ENCODE data around the gene SFTPA2.
"Not testable (repeated sequence)": the region's sequence is repeated elsewhere in the genome, so short reads cannot be mapped to it uniquely, and the experiment has no call there.

SFTPA2 gene

DNA sequence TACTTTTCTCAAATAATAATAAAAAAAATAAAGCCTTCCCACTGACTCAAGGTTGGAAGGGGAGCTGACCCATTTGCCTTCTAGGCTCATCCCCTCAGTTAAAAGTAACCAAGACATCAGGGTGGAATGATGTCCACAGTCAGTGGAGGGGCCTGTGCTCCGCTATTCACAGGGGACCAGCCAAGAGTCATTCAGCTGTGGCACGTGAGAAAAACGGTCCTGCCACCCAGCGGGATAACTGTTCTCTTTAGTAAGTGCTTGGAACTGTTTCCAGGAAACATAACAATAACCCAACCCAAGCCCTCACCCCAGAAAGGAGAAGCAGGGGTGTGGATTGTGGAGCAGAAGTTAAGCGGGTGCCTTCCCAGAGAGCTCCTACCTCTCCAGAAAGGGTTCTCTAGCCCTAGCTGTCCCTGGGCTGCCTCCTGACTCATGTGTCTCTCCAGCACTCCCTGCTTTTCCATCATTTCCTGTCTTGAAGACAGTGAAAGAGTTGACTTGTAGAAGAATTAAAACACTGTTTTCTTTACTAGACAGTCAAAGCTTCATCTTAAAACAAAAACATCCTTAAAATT lies 50.2 kb downstream of the SFTPA2 start:
- not testable (repeated sequence) for DNase-seq

DNA sequence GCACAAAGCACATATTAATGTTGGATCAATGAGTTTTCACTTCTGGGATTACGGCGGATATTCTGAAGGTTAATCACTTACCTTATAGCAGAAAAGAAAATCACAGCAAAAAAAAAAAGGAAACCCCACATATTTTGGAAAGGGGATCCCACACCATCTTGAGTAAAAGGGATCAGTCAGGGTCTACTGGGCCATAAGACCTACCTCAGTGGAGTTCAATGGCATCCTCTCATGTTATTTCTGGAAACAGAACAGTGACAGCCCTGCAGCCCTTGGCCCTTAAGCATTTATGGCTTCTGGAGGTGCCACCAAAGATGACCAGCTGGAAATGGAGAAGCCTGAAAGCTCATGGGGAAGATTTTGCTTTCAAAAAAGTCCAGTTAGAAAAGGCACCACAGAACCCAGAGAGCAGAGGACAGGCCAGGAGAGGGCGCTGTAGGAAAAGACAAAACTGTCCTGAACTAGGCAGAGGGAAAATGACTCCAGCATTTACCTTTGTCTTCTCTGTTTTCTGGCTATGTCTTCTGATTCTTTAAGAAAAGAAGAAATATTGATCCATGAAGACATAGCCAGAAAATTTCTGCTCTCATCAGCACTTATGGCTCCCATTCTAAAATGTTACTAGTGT lies 50.8 kb downstream of the SFTPA2 start:
- DNase-seq = not testable (repeated sequence)

- not testable (repeated sequence) for DNase-seq
Measured at GRCh38 chr10:79508245-79508644, 52.0 kb downstream of the SFTPA2 start.

GRCh38 chr10:79507440-79508167 lies 52.6 kb downstream of the SFTPA2 start:
- DNase-seq = no peak
